Kidney (tissue), 14 donors: Measurements from ENCODE around the gene C11orf21. TPM values are rescaled to one million over a fixed set of nuclear protein-coding genes. Genes with fewer than 3 reads are reported as not detected.

Source experiments
- DNase-seq, 5 donors: peaks; one replicate each; pipeline ENCODE4 v3.0.0-alpha.2; 2013 to 2020
- FAIRE-seq: peaks from 2 replicates; lab custom pipeline; 2012; peaks lifted over from hg19 to GRCh38; lab: Jason Lieb, UNC
- H3K27ac ChIP-seq, 2 donors: one replicate each; pipeline ENCODE4 v1.7.0; 2013; ENCODE audit warnings: low read depth in 2 of 2, low read length in 2 of 2, inconsistent platforms in 1 of 2
- H3K27me3 ChIP-seq: one replicate; pipeline ENCODE4 v1.7.1; 2013; ENCODE audit warnings: low read length, inconsistent platforms; ENCODE audit not compliant: control insufficient read depth, insufficient read depth
- H3K36me3 ChIP-seq, 3 donors: one replicate each; pipeline versions ENCODE4 v1.7.0 to v1.7.1; 2013; ENCODE audit warnings: low read length in 3 of 3, control low read depth in 1 of 3, inconsistent platforms in 1 of 3; ENCODE audit not compliant: insufficient read depth in 3 of 3, control insufficient read depth in 2 of 3
- H3K4me1 ChIP-seq, 3 donors: one replicate each; pipeline versions ENCODE4 v1.7.0 to v1.7.1; 2013; ENCODE audit warnings: low read length in 3 of 3, inconsistent platforms in 1 of 3, low read depth in 1 of 3; ENCODE audit not compliant: control insufficient read depth in 2 of 3, insufficient read depth in 2 of 3
- H3K4me3 ChIP-seq, 3 donors: one replicate each; pipeline versions ENCODE4 v1.7.0 to v1.8.1; 2013; ENCODE audit warnings: low read length in 3 of 3, control low read depth in 1 of 3, inconsistent platforms in 1 of 3
- H3K9ac ChIP-seq, 3 donors: one replicate each; pipeline versions ENCODE4 v1.7.0 to v1.7.1; 2013; ENCODE audit warnings: low read length in 3 of 3, control low read depth in 1 of 3, inconsistent platforms in 1 of 3
- H3K9me3 ChIP-seq, 3 donors: one replicate each; pipeline versions ENCODE4 v1.7.0 to v1.7.1; 2013; ENCODE audit warnings: low read length in 3 of 3, control low read depth in 1 of 3, inconsistent platforms in 1 of 3; ENCODE audit not compliant: control insufficient read depth in 2 of 3, insufficient read depth in 1 of 3
- intact Hi-C: fragments of 100-400 bp; cut with DNase I; formaldehyde crosslinking; loops from one replicate; pipeline ENCODE4 v1.11.1; 2022
- polyA plus RNA-seq: library from polyadenylated mRNA; stranded (reverse); fragments of 350-450 nt; fragmentation: Illumina TruSeq; extraction: RNeasy Lipid Tissue Mini Kit (QIAGEN cat#74804); gene quantifications from one replicate; pipeline ENCODE4 v1.2.3, GENCODE V29; 2014; ENCODE audit warnings: low read depth, low replicate concordance; ENCODE audit not compliant: insufficient read depth
- total RNA-seq: library from RNA; stranded (reverse); fragmentation: NEBNext Ultra II Directional; extraction: Animal tissue kit (Norgen Biotek cat#: 25700); gene quantifications from one replicate; pipeline ENCODE4 v1.2.1, GENCODE V29; 2021
- TF ChIP-seq, protein P1 (sequence below): IDR thresholded peaks from 3 replicates; pipeline ENCODE4 v1.5.1; 2012; ENCODE audit warnings: mild to moderate bottlenecking, moderate library complexity, borderline replicate concordance; ENCODE audit not compliant: insufficient read depth; ENCODE audit errors: extremely low read depth
- donor health status: control.
- donor health status: control.
- donor health status: control.
- donor health status: control.
- donor health status: control.
- donor health status: DM: yes; HTN: yes; CAD: no.
- donor health status: Normal renal cell carcinoma (clear cell type).

Gene C11orf21
- total and polyA plus RNA-seq, 2 donors from 2014 or later, result 0.17 to 4.9 TPM

- DNase-seq, result peak in 3 of 5 donors; percentile 7 to 71 (median 50)
- H3K4me3 ChIP-seq, result no peak overlapping the region
- H3K9me3 ChIP-seq, result no peaks in the 10 kb centered on the region
- peaks cover 3 to 16% (median 6%) of the 10 kb centered on the region in 3 donors for H3K4me1 ChIP-seq
- no peak overlapping the region for H3K27ac ChIP-seq
- no peak overlapping the region for H3K9ac ChIP-seq
- FAIRE-seq, result no peak
- H3K36me3 ChIP-seq, result no peaks in the 10 kb centered on the region
- intact Hi-C loops, result loop anchor here (5.0 kb wide), 1 partner anchor 114 kb away; no protein-coding TSS in a partner anchor
- no peaks in the 10 kb centered on the region for H3K27me3 ChIP-seq
- TF ChIP-seq, protein P1, sequence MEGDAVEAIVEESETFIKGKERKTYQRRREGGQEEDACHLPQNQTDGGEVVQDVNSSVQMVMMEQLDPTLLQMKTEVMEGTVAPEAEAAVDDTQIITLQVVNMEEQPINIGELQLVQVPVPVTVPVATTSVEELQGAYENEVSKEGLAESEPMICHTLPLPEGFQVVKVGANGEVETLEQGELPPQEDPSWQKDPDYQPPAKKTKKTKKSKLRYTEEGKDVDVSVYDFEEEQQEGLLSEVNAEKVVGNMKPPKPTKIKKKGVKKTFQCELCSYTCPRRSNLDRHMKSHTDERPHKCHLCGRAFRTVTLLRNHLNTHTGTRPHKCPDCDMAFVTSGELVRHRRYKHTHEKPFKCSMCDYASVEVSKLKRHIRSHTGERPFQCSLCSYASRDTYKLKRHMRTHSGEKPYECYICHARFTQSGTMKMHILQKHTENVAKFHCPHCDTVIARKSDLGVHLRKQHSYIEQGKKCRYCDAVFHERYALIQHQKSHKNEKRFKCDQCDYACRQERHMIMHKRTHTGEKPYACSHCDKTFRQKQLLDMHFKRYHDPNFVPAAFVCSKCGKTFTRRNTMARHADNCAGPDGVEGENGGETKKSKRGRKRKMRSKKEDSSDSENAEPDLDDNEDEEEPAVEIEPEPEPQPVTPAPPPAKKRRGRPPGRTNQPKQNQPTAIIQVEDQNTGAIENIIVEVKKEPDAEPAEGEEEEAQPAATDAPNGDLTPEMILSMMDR, result no peak
Observed at GRCh38 chr11:2302896-2303626, 1.3 kb upstream of the C11orf21 start.

DNA sequence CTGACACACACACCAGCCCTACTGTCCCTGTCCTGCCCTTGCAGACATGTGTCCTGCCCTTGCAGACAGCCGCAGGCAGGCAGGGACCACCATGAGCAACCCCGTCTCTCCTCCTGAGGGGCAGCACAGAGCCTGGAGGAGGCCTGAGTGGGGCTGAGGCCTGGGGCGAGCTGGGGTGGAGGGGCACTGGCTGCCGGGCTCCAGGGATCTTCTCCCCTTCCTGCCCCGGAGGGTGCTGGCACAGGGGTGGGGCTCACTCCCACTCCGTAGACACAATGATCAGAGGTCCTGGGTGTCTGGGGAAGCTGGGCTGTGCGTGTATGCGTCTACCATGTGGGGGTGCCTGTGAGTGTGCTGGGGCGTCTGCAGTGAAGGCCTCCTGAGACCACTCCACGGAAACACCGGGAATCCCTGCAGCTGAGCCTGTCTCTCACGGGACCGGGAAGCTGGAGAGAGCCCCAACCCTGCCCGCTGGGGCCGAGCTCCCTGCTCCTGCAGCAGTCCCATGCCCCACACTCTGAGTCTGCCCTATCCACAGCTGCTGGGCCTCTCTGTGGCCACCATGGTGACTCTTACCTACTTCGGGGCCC, 683 bp upstream of the C11orf21 start:
- Histone ChIP-seq H3K9ac (no peak overlapping the region), H3K9me3 (no peaks in the 10 kb centered on the region), H3K4me1 (peaks cover 3 to 16% (median 6%) of the 10 kb centered on the region in 3 donors), H3K27me3 (no peaks in the 10 kb centered on the region), H3K4me3 (no peak overlapping the region), H3K27ac (no peak overlapping the region), H3K36me3 (no peaks in the 10 kb centered on the region)
- FAIRE-seq (no peak), DNase-seq (peak in 3 of 5 donors; percentile 9 to 70 (median 55))
- TF ChIP-seq, protein P1, result no peak
- intact Hi-C loops, result loop anchor here (5.0 kb wide), 1 partner anchor 115 kb away; no protein-coding TSS in a partner anchor

DNA sequence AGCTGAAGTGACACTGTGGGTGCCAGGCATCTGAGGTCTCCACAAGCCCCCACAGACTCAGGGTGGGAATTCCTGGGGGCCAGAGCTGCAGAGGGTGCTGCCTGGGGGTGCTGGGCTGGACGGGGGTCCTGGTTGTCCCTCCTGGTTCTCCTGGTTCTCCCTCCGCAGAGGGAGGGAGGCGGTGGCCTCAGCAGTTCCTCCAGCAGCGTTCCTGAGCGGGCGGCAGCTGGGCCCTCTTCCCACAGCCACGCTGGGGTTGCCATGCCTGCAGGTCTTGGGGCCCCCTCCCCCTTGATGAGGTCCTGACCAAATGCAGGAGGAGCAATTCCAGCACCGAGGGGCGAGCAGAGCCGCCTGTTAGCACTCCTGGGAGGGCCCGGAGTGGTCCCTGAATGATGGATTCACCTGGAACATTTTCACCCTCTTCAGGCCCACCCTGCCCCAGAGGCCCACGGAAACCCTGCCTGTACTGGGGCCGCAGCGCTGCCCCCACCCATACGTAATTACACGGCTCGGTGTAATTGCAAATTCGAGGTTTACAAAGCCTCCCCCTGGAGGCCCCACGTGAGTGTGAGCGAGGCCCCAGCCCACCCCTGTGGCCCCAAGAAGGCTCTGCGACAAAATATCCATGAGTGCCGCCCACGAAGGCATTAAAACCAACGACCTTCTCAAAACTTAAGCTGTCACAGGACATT, 635 bp downstream of the C11orf21 start:
- TF ChIP-seq, protein P1, result no peak
- intact Hi-C loops, result loop anchor here (5.0 kb wide), 1 partner anchor 116 kb away; no protein-coding TSS in a partner anchor
- Histone ChIP-seq H3K9me3 (no peaks in the 10 kb centered on the region), H3K4me3 (no peak overlapping the region), H3K27me3 (no peaks in the 10 kb centered on the region), H3K9ac (no peak overlapping the region), H3K4me1 (peaks cover 3 to 7% (median 6%) of the 10 kb centered on the region in 3 donors), H3K27ac (no peak overlapping the region), H3K36me3 (no peaks in the 10 kb centered on the region)
- peak in 3 of 5 donors; percentile 17 to 66 (median 63) for DNase-seq
- no peak for FAIRE-seq
